ENCODE measurements around the gene ZNF318.

DNA sequence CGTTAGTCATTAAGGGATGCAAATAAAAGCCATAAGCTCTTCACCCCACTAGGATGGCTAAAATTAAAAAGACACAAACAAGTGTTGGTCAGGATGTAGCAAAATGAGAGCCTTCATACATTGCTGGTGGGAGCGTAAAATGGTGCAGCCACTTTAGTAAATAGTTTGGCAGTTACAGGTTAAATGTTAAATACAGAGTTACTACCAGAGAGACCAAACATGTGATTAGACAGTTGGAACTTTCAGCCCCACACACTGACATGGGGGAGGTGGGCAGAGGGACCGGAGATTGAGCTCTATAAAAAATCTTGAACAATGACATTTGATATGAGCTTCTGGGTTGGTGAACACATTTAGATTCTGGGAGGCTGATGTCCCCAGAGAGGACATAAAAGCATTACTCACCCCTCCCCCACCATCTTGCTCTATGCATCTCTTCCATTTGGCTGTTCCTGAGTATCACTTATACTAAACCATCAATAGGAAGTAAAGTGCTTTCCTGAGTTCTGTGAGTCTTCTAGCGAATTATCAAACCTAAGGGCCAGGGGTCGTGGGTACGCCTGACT is 20.4 kb upstream of the ZNF318 start:
- TF ChIP-seq RAD21 (conservative IDR thresholded peaks at IDR 0.05 in 1 of 2, IDR thresholded peaks at IDR 0.05 in 1 of 2) (no peak), CHD2 (IDR thresholded peaks at IDR 0.05; ENCODE audit: low read length, partially characterized antibody) (no peak), BHLHE40 (IDR thresholded peaks at IDR 0.05; ENCODE audit: low read depth, low read length) (no peak), JUNB (IDR thresholded peaks at IDR 0.05) (no peak), PHF8 (IDR thresholded peaks at IDR 0.05; ENCODE audit: borderline replicate concordance, low read depth) (no peak)
- TF ChIP-seq, protein P1, sequence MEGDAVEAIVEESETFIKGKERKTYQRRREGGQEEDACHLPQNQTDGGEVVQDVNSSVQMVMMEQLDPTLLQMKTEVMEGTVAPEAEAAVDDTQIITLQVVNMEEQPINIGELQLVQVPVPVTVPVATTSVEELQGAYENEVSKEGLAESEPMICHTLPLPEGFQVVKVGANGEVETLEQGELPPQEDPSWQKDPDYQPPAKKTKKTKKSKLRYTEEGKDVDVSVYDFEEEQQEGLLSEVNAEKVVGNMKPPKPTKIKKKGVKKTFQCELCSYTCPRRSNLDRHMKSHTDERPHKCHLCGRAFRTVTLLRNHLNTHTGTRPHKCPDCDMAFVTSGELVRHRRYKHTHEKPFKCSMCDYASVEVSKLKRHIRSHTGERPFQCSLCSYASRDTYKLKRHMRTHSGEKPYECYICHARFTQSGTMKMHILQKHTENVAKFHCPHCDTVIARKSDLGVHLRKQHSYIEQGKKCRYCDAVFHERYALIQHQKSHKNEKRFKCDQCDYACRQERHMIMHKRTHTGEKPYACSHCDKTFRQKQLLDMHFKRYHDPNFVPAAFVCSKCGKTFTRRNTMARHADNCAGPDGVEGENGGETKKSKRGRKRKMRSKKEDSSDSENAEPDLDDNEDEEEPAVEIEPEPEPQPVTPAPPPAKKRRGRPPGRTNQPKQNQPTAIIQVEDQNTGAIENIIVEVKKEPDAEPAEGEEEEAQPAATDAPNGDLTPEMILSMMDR (IDR thresholded peaks at IDR 0.05), result no peak
- TF ChIP-seq, protein P2, sequence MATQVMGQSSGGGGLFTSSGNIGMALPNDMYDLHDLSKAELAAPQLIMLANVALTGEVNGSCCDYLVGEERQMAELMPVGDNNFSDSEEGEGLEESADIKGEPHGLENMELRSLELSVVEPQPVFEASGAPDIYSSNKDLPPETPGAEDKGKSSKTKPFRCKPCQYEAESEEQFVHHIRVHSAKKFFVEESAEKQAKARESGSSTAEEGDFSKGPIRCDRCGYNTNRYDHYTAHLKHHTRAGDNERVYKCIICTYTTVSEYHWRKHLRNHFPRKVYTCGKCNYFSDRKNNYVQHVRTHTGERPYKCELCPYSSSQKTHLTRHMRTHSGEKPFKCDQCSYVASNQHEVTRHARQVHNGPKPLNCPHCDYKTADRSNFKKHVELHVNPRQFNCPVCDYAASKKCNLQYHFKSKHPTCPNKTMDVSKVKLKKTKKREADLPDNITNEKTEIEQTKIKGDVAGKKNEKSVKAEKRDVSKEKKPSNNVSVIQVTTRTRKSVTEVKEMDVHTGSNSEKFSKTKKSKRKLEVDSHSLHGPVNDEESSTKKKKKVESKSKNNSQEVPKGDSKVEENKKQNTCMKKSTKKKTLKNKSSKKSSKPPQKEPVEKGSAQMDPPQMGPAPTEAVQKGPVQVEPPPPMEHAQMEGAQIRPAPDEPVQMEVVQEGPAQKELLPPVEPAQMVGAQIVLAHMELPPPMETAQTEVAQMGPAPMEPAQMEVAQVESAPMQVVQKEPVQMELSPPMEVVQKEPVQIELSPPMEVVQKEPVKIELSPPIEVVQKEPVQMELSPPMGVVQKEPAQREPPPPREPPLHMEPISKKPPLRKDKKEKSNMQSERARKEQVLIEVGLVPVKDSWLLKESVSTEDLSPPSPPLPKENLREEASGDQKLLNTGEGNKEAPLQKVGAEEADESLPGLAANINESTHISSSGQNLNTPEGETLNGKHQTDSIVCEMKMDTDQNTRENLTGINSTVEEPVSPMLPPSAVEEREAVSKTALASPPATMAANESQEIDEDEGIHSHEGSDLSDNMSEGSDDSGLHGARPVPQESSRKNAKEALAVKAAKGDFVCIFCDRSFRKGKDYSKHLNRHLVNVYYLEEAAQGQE (IDR thresholded peaks at IDR 0.05), result no peak

Data from A549 (cell line).